ENCODE results near the gene CSMD2.

CSMD2 gene

DNA sequence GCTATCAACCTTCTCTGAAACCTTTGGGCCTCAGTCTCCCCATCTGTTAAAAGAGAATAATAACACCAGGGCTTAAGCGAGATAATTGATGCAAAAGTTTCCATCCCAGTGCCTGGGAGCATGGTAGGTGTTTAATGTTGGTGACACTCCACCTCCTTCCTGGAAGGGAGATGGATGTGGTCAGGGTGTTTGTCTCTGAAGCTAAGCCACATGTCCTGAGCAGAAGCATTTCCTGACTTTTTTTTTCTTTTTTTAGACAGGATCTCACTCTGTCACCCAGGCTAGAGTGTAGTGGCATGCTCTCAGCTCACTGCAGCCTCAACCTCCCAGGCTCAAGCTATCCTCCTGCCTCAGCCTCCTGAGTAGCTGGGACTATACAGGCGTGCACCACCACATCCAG, 373.8 kb downstream of the CSMD2 start:
- DNase-seq, result no peak

DNA sequence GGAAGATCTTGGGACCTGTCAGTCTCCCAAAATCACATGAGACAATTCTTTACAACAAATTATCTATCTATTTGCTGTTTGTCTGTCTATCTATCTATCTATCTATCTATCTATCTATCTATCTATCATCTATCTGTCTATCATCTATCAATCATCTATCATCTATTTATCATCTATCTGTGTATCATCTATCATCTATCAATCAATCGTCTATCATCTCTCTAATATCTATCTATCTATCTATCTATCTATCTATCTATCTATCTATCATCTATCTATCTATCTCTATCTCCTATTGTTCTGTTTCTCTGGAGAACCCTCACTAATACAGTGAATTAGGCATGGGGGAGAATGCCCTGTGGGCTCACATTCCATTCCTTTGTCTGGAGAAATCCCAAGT, 374.5 kb downstream of the CSMD2 start:
- no peak for DNase-seq

DNA sequence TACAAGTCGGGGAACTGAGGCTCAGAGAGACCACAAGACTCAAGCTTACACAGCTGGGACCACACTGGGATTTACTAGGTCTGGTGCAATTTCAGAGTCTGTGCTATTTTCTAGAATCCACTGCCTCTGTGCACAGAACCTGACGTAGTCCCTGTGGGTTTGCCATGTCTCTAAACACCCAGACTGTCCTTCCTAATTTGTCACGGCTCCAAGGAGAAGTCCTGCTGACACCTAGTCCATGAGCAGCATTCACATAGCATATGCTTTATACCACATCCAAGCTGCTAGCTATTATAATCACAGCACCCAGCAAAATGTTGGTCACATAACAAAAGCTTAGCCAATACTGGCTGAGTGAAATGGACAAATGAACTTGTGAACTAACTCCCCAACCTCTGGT, 380.2 kb downstream of the CSMD2 start:
- DNase-seq, result no peak

DNA sequence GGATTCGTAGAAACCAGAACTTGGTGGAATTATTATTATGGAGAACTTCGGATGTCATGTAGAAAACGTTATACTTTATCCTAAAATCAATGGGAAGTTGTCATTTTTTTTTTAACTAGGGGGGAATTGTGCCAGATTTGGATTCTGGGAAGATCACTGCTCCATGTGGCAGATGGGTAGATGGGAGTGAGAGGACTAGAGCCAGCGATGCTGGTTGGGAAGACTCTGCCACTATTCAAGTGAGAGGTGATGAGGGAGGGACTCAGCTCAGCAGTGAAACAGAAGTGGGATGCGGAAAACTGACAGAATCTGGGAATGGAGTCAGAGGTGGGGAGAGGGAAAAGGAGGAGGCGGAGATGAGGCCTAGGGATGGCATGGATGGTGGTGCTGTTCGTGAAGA, 382.3 kb downstream of the CSMD2 start:
- no peak for DNase-seq

DNA sequence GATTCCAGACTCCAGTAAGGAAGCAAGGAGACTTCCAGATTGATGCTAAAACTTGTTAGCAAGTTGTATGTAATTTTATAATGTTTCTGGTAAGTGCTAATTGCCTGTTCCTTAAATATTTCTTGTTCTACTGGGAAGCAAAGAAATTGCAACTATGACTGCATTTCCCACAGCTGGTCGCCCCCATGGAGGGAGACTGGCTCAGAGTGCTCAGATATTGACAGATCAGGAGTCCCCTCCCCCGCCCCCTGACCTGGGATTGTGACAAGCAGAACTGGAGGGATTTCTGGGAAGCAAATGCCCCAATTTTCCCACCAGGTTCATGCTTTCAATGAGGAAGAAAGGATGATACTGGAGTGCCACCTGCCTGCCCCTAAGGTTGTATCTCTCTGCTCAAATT, 383.4 kb downstream of the CSMD2 start:
- DNase-seq, result no peak

DNA sequence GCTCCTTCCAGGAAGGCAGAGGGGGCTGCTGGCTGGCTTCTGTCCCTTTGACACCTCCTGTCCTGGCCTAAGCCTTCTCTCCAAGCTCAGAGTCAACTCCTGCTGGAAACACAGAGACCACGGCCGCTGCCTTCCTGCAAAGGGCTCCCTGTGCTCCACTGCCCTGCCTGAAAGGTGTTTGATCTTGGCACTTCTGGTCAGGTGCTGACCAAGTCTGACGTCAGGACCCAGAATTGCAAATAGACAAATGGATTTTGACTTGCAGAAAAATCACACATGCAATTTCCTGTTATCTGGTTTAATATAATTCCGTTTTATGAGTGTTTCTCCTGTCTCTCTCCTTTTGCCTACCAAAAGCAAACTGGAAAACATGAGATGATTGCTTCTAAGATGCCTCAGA, 387.7 kb downstream of the CSMD2 start:
- no peak for DNase-seq

DNA sequence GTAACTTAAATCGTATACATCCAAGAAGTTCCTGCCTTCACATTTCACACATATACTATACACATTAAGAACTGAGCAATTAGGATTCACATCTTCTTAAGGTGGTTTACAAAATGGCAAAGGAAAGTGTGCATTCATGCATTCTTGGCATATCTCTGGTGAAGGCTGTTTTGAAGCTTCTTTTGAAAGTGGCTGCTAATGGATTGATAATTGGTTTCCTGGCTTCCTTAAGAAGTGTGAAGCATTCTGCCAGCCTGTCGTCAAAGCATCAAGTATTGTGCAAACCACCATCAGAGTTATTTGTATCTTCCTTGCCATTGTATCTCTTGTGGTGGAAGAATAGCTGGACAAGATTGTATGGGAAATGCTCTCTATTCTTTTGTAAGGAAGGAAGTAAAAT, 396.2 kb downstream of the CSMD2 start:
- DNase-seq, result no peak

DNA sequence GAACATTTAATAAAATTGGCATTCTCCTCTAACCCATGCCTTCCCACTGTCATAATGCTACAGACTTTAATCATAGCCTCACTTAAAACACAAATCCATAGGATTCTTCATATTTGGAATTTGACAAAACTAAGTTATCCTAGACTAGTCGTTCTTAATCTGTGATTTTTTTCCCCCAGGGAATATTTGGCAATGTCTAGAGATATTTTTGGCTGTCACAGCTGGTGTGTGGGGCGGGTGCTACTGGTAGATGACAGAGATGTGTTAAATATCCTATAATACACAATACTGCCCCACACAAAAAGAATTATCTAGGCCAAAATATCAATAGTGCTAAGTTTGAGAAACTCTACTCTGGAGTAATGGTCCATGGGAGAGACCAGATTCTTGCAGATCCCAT, 396.9 kb downstream of the CSMD2 start:
- no peak for DNase-seq

DNA sequence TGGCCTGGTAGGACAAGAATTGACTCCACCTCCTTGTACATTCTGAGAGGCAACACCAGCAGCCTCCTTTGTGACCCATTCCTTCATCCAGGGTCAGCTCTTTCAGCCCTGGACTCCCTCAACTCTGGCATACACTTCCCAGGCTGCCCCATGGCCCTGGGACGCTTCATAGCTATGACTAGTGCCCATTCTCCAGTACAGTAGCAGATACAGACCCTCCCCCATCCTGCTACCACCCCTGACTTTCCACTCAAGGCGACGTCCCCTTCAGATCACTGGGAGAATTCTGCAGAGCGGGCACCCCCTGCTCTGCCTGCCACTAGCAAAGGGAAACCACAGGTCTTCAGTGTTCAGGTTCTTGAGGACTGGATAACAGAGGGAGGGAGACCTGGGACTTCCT, 400.9 kb downstream of the CSMD2 start:
- no peak for DNase-seq

DNA sequence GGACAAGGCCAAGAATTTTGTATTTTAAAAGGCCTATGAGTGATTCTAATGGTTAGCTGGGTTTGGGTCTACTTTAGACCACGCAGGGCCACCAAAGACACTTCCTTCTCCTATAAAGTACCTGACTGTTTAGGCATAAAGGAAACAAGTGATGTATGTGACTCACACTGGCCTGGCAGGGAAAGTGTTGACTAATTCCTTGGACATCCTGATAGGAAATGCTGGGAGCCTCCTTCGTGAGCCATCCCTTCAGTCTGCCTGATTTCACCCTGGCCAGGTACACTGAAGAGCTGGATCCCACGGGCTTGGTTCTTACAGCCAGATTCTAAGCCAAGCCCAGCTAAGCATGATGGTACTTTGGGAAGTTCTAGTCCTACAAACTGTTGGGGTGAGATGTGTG, 401.6 kb downstream of the CSMD2 start:
- no peak for DNase-seq

DNA sequence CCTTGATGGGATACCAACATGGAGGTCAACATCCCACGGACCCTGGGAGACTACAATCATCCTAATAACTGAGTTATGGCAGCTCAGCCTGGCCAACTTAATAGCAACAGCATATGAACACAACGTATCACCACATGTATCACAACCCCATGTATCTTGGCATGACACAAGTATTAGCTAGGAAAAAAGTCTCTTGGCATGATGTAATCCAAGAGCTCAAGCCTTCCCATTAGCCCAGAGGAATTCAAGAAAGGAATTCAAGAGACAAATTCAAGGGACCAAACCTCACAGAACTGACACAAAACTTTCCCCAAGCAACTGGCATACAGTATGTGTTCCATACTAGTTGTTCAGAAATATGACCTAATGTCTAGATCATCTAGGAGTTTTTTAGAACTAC, 402.1 kb downstream of the CSMD2 start:
- DNase-seq, result no peak

DNA sequence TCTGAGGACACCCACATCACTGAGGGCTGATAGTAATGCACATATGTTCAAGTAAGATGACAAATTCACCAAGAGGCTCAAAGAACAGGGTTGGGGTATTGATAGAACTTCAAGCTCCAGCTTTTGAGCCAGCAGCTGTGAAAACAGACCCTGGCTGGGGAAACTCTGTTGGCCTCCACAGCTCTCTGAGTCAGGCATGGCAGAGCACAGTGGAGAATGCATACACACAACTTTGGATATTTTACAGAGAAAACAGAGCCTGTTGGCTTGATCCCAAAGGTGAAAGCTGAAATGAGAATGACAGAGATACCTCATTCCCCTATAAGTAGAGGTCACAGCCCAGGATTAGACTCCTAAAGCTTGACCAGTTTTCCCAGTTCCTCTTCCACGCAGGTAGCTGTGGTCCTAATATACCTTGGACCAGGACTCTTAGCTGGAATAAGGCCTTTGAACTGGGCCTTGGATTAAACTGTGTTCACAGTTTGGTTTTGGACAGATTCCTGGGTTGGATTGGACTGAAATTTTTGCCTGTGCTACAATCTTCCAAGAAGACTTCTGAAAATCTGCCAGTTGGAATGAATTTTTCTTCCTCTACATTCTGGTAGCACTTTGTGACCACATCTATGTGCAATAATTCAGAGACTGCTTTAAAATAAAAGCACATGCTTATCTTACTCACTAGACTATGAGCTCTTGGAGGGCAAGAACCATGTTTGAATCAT, 402.8 kb downstream of the CSMD2 start:
- DNase-seq, result no peak

DNA sequence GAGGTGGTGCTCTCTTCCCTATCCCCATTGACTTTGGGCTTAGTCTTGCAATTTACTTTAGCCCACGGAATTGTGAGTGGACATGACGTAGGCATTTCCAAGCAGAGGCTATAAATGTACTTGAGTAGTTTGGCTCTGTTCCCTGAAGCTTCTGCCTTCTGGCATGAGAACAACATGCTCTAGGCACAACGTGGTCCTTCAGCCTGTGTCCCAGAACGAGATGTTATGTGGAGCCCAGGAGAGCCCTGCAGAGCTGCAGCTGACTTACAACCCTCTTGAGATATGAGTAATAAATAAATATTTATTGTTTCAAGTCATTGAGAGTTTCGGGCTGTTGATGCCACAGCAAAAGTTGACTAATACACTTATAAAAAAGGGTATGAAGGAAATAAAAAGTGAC, 406.3 kb downstream of the CSMD2 start:
- no peak for DNase-seq

DNA sequence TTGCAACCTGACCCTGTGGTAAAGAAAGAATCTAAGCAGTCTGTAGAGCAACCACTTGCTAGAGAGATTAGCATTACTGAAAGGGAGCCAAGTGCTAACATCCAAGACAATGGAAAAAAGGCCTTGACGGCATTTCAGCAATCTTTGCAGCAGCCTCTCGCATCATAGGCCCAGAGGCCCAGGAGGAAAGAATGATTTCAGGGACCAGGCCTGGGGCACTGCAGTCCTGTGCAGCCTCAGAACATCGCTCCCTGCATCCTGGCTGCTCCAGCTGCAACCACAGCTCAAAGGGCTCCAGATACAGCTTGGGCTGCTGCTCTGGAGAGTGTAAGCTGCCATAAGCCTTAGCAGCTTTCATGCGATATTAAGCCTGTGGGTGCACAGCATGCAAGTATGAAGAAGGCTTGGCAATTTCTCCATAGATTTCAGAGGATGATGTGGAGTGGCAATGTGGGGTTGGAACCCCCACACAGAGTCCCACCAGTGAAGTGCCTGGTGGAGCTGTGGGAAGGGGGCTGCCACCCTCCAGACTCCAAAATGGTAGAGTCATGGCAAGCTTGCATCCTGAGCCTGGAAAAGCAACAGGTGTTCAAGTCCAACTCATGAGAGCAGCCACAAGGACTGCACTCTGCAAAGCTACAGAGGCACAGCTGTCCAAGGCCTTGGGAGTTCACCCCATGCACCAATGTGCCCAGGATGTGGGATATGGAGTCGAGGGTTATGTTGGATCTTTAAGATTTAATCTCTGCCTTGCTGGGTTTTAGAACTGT, 411.8 kb downstream of the CSMD2 start:
- DNase-seq, result no peak

DNA sequence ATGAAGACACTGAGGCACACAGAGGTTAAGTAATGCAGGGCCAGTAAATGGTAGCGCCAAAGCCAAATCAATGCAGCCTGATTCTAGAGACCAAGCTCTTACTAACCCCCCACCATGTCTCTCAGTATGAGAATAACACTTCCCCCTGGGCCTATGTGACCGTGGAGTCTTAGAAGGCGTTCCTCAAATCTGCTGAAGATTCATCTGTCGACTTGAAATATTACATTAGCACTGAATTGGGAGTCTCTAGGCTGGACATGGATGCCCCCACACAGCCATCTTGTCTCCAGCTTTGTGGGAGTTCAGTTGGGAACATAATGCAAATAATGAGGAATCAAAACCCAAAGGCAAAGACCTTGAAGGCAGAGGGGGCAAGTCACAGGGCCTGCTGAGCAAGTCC, 419.1 kb downstream of the CSMD2 start:
- no peak for DNase-seq

DNA sequence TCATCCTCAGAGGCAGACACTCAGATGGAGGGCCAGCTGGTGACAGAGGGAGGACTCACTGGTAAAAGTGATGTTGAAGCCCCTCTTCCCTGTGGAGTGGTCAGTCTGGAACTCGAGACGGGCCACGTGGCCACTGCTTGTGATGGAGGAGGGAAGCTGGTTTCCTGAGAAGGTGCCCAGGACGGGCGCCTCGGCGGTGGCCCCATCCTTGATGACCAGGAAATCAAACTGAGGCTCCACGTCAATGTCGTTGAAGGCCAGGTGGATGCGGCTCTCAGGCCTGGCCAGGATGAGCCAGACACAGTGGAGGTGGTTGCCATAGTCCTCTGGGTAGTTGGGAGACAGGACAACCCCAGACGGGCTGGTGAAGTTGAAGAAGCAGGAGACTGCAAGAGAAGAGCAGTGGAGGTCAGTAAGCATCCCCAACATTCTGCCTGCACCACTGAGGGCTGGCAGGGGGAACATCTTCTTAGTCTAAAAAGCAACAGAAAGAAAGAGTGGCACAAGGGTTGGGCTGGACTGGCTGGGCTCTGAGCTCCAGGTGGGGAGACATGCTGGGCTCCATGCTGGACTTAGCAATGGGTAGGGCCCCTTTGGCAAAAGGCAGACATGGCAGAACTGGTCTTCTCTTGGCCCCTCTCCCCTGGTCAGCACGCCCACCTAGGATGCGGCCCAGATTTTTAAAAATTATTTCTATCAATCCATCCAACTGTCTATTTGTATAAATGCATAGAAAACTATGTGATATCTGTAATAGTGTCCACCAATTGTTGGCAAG, 421.6 kb downstream of the CSMD2 start:
- no peak for DNase-seq

DNA sequence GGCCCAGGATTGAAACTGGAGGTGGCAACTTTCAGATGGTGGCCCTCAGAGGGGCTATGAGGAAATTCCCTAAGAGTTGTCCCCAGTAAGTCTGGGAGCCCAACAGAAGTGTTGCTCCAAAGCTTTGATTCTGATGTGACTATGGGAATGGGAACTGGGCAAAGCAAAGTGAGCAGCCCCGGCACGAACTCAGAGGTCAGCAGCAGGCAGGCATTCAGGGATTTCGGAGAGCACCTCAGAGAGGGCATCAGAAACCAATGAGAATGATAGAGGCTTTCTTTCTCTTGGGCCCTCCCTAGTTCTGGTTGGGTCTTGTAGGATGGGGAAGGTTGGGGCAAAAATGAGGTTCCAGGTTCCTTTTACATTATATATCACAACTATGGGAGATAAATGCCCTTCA, 422.4 kb downstream of the CSMD2 start:
- no peak for DNase-seq

DNA sequence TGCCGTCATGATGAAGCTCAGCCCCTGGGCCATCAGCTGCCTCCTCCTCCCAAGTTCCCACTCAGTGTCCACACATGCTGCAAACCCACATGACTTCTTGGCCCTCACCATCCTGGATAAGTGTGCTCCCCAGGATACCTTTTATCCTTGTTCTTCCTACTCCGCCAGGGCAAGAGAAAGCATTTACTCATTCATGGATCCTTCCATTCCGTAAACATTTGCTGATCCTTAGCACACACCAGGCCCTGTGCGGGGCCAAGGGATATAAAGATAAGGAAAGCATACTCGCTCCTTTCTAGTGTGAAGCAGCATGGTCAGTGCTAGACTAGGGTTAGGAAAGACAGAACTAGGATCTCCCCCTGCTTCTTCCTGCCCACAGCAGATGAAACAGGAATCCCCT, 423.3 kb downstream of the CSMD2 start:
- no peak for DNase-seq

DNA sequence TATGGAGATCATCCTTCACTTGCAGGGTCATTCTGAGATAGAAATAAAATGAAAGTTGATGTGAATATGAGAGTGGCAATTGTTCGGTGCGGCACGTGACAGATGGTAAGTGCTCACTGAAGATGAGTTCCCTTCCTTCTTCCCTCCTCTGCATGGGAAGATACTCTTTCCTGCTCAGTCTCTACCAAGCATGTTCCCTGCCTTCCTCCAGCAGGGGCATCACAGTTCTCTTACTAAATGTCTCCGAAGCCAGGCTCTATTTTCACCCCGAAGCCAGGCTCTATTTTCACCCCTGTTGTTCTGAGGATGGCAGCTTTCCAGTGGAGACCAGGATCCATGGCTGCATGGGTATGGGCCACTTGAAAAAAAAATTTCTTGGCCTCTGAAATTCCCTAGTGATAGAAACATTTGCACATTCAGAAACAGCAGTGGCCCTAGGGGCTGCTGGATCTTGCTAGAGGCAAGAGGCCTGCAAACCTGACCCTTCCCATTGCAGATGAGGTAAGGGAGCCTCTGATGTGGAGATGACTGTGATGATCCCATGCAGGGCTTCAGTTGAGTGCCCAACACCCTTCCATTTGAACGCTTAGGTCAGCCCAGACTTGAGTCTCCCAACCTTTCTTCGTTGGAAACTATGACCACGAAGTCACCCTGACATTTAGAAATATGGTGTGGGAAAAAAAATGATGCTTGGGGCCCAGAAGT, 424.8 kb downstream of the CSMD2 start:
- DNase-seq, result no peak

DNA sequence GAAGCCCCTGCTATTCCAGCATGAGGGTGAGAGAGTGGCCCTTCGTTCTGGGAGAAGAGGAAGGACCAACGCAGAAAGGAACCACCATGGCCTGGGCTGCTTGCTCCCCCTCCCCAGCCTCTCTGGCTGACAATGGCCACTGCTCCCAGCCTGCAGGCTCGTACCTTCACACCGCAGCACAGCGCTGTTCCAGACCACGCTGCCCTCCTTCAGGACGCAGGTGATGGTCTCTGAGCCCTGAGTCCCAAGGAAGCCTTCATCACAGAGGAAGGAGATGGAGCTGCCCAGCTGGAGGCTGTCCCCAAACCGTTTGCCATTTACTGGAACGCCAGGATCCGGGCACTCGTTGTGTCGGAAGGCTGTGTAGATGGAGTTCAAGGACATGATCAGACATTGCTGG, 426.1 kb downstream of the CSMD2 start:
- no peak for DNase-seq

DNA sequence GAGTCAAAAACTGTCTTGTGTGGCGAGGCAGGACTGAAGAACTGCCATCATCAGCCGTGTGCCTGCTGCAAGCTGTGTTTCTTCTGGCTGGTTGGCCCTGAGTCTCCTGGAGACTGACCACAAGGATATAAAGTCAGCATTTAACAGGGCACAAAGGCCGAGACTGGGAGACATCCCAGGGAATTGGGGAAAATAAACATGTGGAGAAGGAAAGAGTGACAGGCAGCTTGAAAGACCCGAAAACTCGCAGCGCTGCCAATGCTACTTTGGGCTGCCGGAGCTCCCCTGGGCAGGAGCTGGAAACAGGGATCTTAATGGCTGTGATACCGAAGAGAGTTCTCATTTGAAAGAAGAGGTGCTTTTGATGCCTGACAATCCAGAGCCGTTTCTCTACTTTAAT, 426.5 kb downstream of the CSMD2 start:
- no peak for DNase-seq

DNA sequence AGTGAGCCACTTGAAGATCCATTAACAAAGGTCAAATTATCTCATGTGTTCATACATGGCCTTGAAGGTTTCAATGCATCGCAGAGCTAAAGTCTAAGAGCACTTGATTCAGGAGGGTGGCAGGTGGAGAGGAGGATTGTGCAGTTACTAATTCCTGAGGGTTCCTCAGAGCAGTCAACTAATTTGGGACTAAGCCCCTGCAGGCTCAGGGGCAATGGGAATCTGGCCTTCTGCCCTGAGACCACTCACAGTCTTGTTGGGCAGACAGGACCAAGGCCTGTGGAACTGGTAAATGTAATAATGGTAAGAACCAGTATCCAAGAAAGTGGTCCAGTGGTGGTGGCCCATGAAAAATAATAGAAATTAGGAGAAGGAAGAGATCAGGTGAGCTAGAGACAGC, 428.5 kb downstream of the CSMD2 start:
- DNase-seq, result no peak

DNA sequence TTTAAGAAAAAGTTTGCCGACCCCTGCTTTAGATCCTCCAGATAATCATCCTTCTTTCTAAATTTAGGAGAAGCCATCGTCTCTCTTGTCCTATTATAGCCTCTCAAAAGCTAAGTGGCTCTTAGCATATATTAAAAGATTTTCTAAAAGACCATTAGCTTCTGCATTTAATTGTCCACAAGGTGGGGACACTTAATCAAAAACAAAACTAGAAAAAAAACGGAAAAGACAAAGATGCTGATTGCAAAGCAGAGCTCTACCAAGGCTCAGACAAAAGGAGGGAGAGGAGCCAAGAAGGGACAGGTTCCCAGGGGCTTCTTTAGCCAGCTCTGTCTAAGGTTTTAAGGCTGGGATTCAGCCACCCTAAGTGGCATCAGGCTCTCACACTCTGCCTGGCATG, 429.4 kb downstream of the CSMD2 start:
- DNase-seq, result no peak
